ENCODE results near the gene TYRO3. TPM values are rescaled to one million over a fixed set of nuclear protein-coding genes. Genes with fewer than 3 reads are reported as not detected.
"Not testable (repeated sequence)": the region's sequence is repeated elsewhere in the genome, so short reads cannot be mapped to it uniquely, and the experiment has no call there.

TYRO3 gene
- total RNA-seq, 2 donors from 2014 or later = 5.2 to 99.6 TPM

- intact Hi-C loops (cut with DNase I) = no loop called here
- TF ChIP-seq CTCF (IDR thresholded peaks at IDR 0.05) (no peak), POLR2AphosphoS5 (IDR thresholded peaks at IDR 0.05) (no peak), POLR2A (IDR thresholded peaks at IDR 0.05) (no peak)
- no peak for DNase-seq (ENCODE audit: low spot score)
- no peaks in the 10 kb centered on the region for H3K27me3 ChIP-seq (replicated peaks; ENCODE audit: insufficient read depth)
- H3K4me3 ChIP-seq = no peak overlapping the region
- no peaks in the 10 kb centered on the region for H3K36me3 ChIP-seq
- H3K9me3 ChIP-seq = no peaks in the 10 kb centered on the region
- H3K4me1 ChIP-seq (replicated peaks) = no peaks in the 10 kb centered on the region
- 72% methylated on average over 9 of the region's 9 CpGs for WGBS
- H3K27ac ChIP-seq = no peak overlapping the region
These were observed 7.3 kb downstream of the TYRO3 start for GRCh38 chr15:41566121-41566885.

DNA sequence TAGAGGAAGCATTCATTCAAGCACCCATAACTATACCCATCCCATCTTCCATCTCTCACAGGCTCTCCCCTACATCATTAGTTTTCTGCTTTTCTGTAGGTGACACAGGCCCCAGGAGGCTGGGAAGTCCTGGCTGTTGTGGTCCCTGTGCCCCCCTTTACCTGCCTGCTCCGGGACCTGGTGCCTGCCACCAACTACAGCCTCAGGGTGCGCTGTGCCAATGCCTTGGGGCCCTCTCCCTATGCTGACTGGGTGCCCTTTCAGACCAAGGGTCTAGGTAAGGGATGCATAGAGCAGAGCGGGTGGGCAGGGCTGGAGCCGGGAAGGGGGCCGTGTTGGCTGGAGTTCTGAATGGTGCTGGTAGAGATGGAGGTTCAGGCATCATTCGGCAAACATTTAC is 8.2 kb downstream of the TYRO3 start:
- intact Hi-C loops (cut with DNase I) = no loop called here
- Histone ChIP-seq H3K27me3 (replicated peaks; ENCODE audit: insufficient read depth) (no peaks in the 10 kb centered on the region), H3K36me3 (no peaks in the 10 kb centered on the region), H3K27ac (no peak overlapping the region), H3K4me1 (replicated peaks) (no peaks in the 10 kb centered on the region), H3K4me3 (no peak overlapping the region), H3K9me3 (no peaks in the 10 kb centered on the region)
- 85% methylated on average over 6 of the region's 6 CpGs for WGBS
- no peak for DNase-seq (ENCODE audit: low spot score)
- TF ChIP-seq POLR2A (IDR thresholded peaks at IDR 0.05) (no peak), CTCF (IDR thresholded peaks at IDR 0.05) (no peak), POLR2AphosphoS5 (IDR thresholded peaks at IDR 0.05) (no peak)

DNA sequence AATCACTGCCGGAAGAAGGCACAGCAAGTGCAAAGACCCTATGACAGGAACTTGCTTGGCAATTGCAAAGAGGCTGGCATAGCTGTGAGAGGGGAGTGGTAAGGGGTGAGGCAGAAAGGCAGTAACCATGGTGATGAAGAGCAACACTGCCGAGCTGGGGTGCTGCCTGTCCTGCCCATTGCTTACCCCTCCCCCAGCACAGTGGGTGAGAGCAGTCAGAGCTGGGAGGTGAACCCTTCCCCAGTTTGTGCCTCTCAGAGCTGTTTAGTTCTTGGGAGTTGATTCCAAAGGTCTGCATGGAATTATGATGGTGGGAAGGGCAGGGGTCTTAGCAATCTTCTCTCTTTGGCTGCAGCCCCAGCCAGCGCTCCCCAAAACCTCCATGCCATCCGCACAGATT is 8.8 kb downstream of the TYRO3 start:
- no peaks in the 10 kb centered on the region for H3K4me1 ChIP-seq (replicated peaks)
- H3K9me3 ChIP-seq = no peaks in the 10 kb centered on the region
- H3K27me3 ChIP-seq (replicated peaks; ENCODE audit: insufficient read depth) = no peaks in the 10 kb centered on the region
- no peak overlapping the region for H3K27ac ChIP-seq
- 78% methylated on average over 4 of the region's 4 CpGs for WGBS
- intact Hi-C loops (cut with DNase I) = no loop called here
- no peaks in the 10 kb centered on the region for H3K36me3 ChIP-seq
- no peak overlapping the region for H3K4me3 ChIP-seq
- TF ChIP-seq POLR2AphosphoS5 (IDR thresholded peaks at IDR 0.05) (no peak), CTCF (IDR thresholded peaks at IDR 0.05) (no peak), POLR2A (IDR thresholded peaks at IDR 0.05) (no peak)
- DNase-seq (ENCODE audit: low spot score) = no peak

- H3K27ac ChIP-seq = no peak overlapping the region
- no peaks in the 10 kb centered on the region for H3K9me3 ChIP-seq
- WGBS = 71% methylated on average over 8 of the region's 8 CpGs
- no peaks in the 10 kb centered on the region for H3K27me3 ChIP-seq (replicated peaks; ENCODE audit: insufficient read depth)
- H3K36me3 ChIP-seq = no peaks in the 10 kb centered on the region
- H3K4me1 ChIP-seq (replicated peaks) = no peaks in the 10 kb centered on the region
- no peak for DNase-seq (ENCODE audit: low spot score)
- intact Hi-C loops (cut with DNase I) = no loop called here
- H3K4me3 ChIP-seq = no peak overlapping the region
- TF ChIP-seq POLR2AphosphoS5 (IDR thresholded peaks at IDR 0.05) (no peak), CTCF (IDR thresholded peaks at IDR 0.05) (no peak), POLR2A (IDR thresholded peaks at IDR 0.05) (no peak)
These were observed 9.5 kb downstream of the TYRO3 start for GRCh38 chr15:41568350-41569017.

GRCh38 chr15:41569232-41569631 is 10.2 kb downstream of the TYRO3 start:
- DNase-seq (ENCODE audit: low spot score); intact Hi-C loops (cut with DNase I); H3K27me3 ChIP-seq (replicated peaks; ENCODE audit: insufficient read depth); H3K4me1 ChIP-seq (replicated peaks); H3K36me3 ChIP-seq; H3K9me3 ChIP-seq; H3K4me3 ChIP-seq; H3K27ac ChIP-seq: not testable (repeated sequence)
- WGBS = 71% methylated on average over 1 of the region's 1 CpG
